A549 (cell line): Measurements from ENCODE around the gene MRPS14. TPM values are rescaled to one million over a fixed set of nuclear protein-coding genes. Genes with fewer than 3 reads are reported as not detected.
A peak's percentile ranks its signal among the peaks of the same experiment; 100 is the strongest.

Experiments
- ATAC-seq, 2 experiments: fragments of 200-7000 bp in 1 of 2; fragments of >200 bp in 1 of 2; cut with Nextera tagmentation in 1 of 2; cut with Tn5 transposase in 1 of 2; 3 replicates each; pipeline versions ENCODE4 v1.8.0 to v1.9.1; 2018 to 2020; ENCODE audit warnings: mild to moderate bottlenecking in 1 of 2, moderate library complexity in 1 of 2
- CTCF ChIA-PET: fragments of 300-600 bp; sonication (Branson Sonifier 250); formaldehyde crosslinking; extraction: SDS; loops from one replicate; lab custom pipeline; 2021; ENCODE audit warnings: antibody characterized with exemption, inconsistent platforms; lab: Yijun Ruan, JAX
- POLR2A ChIA-PET: fragments of 350-600 bp; formaldehyde crosslinking; extraction: SDS; loops from one replicate; lab custom pipeline; 2021; ENCODE audit warnings: antibody characterized with exemption, inconsistent platforms; lab: Yijun Ruan, JAX
- DNase-seq, 2 experiments: peaks; one replicate each; pipeline versions ENCODE4 v3.0.0 to v3.0.0-alpha.2; 2011 to 2016; ENCODE audit warnings: low read depth in 1 of 2, low spot score in 1 of 2
- FAIRE-seq: peaks from 2 replicates; lab custom pipeline; 2011; peaks lifted over from hg19 to GRCh38; lab: Jason Lieb, UNC
- H3K27ac ChIP-seq, 2 experiments: fragments of >200 bp; sonication (Bioruptor Twin); formaldehyde crosslinking; 3 replicates each; pipeline ENCODE4 v1.5.1; 2016 to 2017
- H3K4me1 ChIP-seq: fragments of >200 bp; sonication (Bioruptor Twin); formaldehyde crosslinking; 3 replicates; pipeline ENCODE4 v1.6.1; 2016
- H3K4me2 ChIP-seq: fragments of >200 bp; sonication (Bioruptor Twin); formaldehyde crosslinking; 3 replicates; pipeline ENCODE4 v1.6.1; 2016
- H3K4me3 ChIP-seq: fragments of >200 bp; sonication (Bioruptor Twin); formaldehyde crosslinking; 3 replicates; pipeline ENCODE4 v1.5.1; 2016
- H3K9me3 ChIP-seq: fragments of >200 bp; sonication (Bioruptor Twin); formaldehyde crosslinking; 3 replicates; pipeline ENCODE4 v1.6.1; 2016
- BHLHE40 ChIP-seq: IDR thresholded peaks from 2 replicates; pipeline ENCODE4 v1.6.1; 2012; ENCODE audit warnings: low read depth, low read length, inconsistent platforms
- CHD2 ChIP-seq: fragments of 150-350 bp; IDR thresholded peaks from 2 replicates; pipeline ENCODE4 v1.6.1; 2014; ENCODE audit warnings: low read length; ENCODE audit not compliant: partially characterized antibody
- EHF ChIP-seq: fragments of 250-450 bp; sonication (Bioruptor Pico); IDR thresholded peaks from 2 replicates; pipeline ENCODE4 v1.5.0; 2020; ENCODE audit warnings: mild to moderate bottlenecking
- EHMT2 ChIP-seq: fragments of 200-600 bp; sonication (generic); IDR thresholded peaks from 2 replicates; pipeline ENCODE4 v1.6.1; 2016; ENCODE audit warnings: antibody characterized with exemption, low read depth, mild to moderate bottlenecking, moderate library complexity
- EP300 ChIP-seq, 2 experiments: fragments of >200 bp; sonication (Bioruptor Twin); formaldehyde crosslinking; IDR thresholded peaks; 2 replicates in 1 of 2; 3 replicates in 1 of 2; pipeline ENCODE4 v1.6.1; 2016 to 2017
- ESRRA ChIP-seq: fragments of 150-350 bp; IDR thresholded peaks from 2 replicates; pipeline ENCODE4 v1.6.1; 2014; ENCODE audit warnings: mild to moderate bottlenecking, low read length, borderline replicate concordance
- FOSL2 ChIP-seq, 2 experiments: fragments of 450-650 bp in 1 of 2; fragments of >200 bp in 1 of 2; sonication (Bioruptor Twin) in 1 of 2; formaldehyde crosslinking; IDR thresholded peaks; 2 replicates each; pipeline versions ENCODE4 v1.5.0 to v1.6.1; 2016 to 2020; ENCODE audit warnings: mild to moderate bottlenecking in 1 of 2, moderate library complexity in 1 of 2
- FOXS1 ChIP-seq: fragments of 250-450 bp; sonication (Bioruptor Pico); IDR thresholded peaks from 2 replicates; pipeline ENCODE4 v1.5.0; 2020; ENCODE audit warnings: mild to moderate bottlenecking, moderate library complexity
- HES2 ChIP-seq: fragments of >200 bp; sonication (Bioruptor Twin); formaldehyde crosslinking; IDR thresholded peaks from 2 replicates; pipeline ENCODE4 v1.6.1; 2016
- HEYL ChIP-seq: fragments of 250-450 bp; sonication (Bioruptor Pico); IDR thresholded peaks from 2 replicates; pipeline ENCODE4 v1.8.0; 2021; ENCODE audit warnings: mild to moderate bottlenecking, moderate library complexity
- HOXB5 ChIP-seq: fragments of 250-450 bp; sonication (Bioruptor Pico); IDR thresholded peaks from 2 replicates; pipeline ENCODE4 v1.5.0; 2020; ENCODE audit warnings: mild to moderate bottlenecking, moderate library complexity
- KDM5A ChIP-seq: fragments of 200-600 bp; sonication (generic); IDR thresholded peaks from 2 replicates; pipeline ENCODE4 v1.6.1; 2016; ENCODE audit warnings: antibody characterized with exemption, mild to moderate bottlenecking
- NFE2L2 ChIP-seq: fragments of 150-350 bp; conservative IDR thresholded peaks from 2 replicates; pipeline ENCODE4 v1.6.1; 2014; ENCODE audit warnings: low read length
- NR3C1 ChIP-seq: fragments of >200 bp; sonication (Bioruptor Twin); formaldehyde crosslinking; IDR thresholded peaks from 3 replicates; pipeline ENCODE4 v1.6.1; 2017
- PBX3 ChIP-seq: IDR thresholded peaks from 2 replicates; pipeline ENCODE4 v1.6.1; 2012
- PHF8 ChIP-seq: fragments of 200-600 bp; sonication (generic); IDR thresholded peaks from 2 replicates; pipeline ENCODE4 v1.6.1; 2016; ENCODE audit warnings: low read depth, mild to moderate bottlenecking, antibody characterized with exemption, moderate library complexity, borderline replicate concordance
- POLR2AphosphoS2 ChIP-seq: conservative IDR thresholded peaks from 2 replicates; pipeline ENCODE4 v1.6.1; 2012; ENCODE audit warnings: low read length, improper control_type of control experiment, inconsistent platforms
- RARB ChIP-seq: fragments of 250-450 bp; sonication (Bioruptor Pico); IDR thresholded peaks from 2 replicates; pipeline ENCODE4 v1.8.0; 2021; ENCODE audit warnings: mild to moderate bottlenecking, moderate library complexity
- REST ChIP-seq: fragments of 200-600 bp; sonication (generic); IDR thresholded peaks from 2 replicates; pipeline ENCODE4 v1.6.1; 2016; ENCODE audit warnings: antibody characterized with exemption, mild to moderate bottlenecking, moderate library complexity
- RFX5 ChIP-seq: fragments of 450-650 bp; IDR thresholded peaks from 2 replicates; pipeline ENCODE4 v1.7.1; 2014; ENCODE audit warnings: antibody characterized with exemption, mild to moderate bottlenecking, moderate library complexity
- SMC3 ChIP-seq: fragments of >200 bp; sonication (Bioruptor Twin); formaldehyde crosslinking; IDR thresholded peaks from 3 replicates; pipeline ENCODE4 v1.6.1; 2018; ENCODE audit warnings: inconsistent platforms
- TP53 ChIP-seq: fragments of 250-450 bp; sonication (Bioruptor Pico); IDR thresholded peaks from 2 replicates; pipeline ENCODE4 v1.5.0; 2021; ENCODE audit warnings: mild to moderate bottlenecking, moderate library complexity
- ZC3H11A ChIP-seq: fragments of 450-650 bp; IDR thresholded peaks from 2 replicates; pipeline ENCODE4 v1.6.1; 2014; ENCODE audit warnings: antibody characterized with exemption, mild to moderate bottlenecking
- ZSCAN20 ChIP-seq: fragments of 250-450 bp; sonication (Bioruptor Pico); IDR thresholded peaks from 2 replicates; pipeline ENCODE4 v1.8.0; 2022; ENCODE audit warnings: mild to moderate bottlenecking, moderate library complexity
- WGBS: methylation state at CpG from one replicate; pipeline ENCODE4 v1.1.6; 2017; ENCODE audit errors: missing lambda C conversion rate; 5-methylcytosine and 5-hydroxymethylcytosine counted together
- polyA plus RNA-seq, 4 experiments: library from polyadenylated mRNA; depleted of rRNA in 3 of 4; stranded (reverse); fragments of >200 nt; fragmentation: RNase III in 1 of 4; extraction: RNeasy Plus Mini Kit Qiagen cat#74134 plus additional on column Dnase treatment in 1 of 4; gene quantifications; 2 replicates in 3 of 4; 3 replicates in 1 of 4; pipeline ENCODE4 v1.2.3, GENCODE V29; 2011 to 2017

Gene MRPS14
- polyA plus RNA-seq, 2 of the 4 experiments (the other 2 are of a cell fraction): 19.5 to 40.9 TPM

GRCh38 chr1:174971466-174971865 is 51.8 kb downstream of the MRPS14 start:
- TF ChIP-seq HOXB5 (CRISPR knock-in tag) (no peak), PBX3 (no peak), FOXS1 (CRISPR knock-in tag) (no peak), REST (no peak), HEYL (CRISPR knock-in tag) (no peak), EHF (CRISPR knock-in tag) (no peak), ESRRA (no peak), EP300 (IDR thresholded peaks at IDR 0.05) (no peak), NFE2L2 (no peak), FOSL2 (IDR thresholded peaks at IDR 0.05) (no peak), FOSL2 (CRISPR knock-in tag; IDR thresholded peaks at IDR 0.05) (no peak), HES2 (no peak), ZC3H11A (no peak), PHF8 (no peak)
- Histone ChIP-seq H3K4me2 (no peak overlapping the region), H3K9me3 (no peaks in the 10 kb centered on the region), H3K27ac (no peak overlapping the region), H3K4me3 (no peak overlapping the region), H3K4me1 (peaks cover 14% of the 10 kb centered on the region)
- ChIA-PET CTCF (interaction anchor here (0.7 to 1.1 kb wide), 2 partner anchors 9 to 15 kb away, joined by 3 to 4 read pairs; no protein-coding TSS in a partner anchor), POLR2A (interaction anchor here (1.1 kb wide), 1 partner anchor 28 kb away, joined by 6 read pairs; the partner anchor contains the start of gene CACYBP)
- no peak for FAIRE-seq
- ATAC-seq: no peak
- DNase-seq: no peak

GRCh38 chr1:174969977-174970376 is 53.2 kb downstream of the MRPS14 start:
- POLR2A ChIA-PET: no interaction called here
- WGBS: 96% methylated on average over 1 of the region's 1 CpG

GRCh38 chr1:174968750-174969244 is 54.4 kb downstream of the MRPS14 start:
- peak overlapping the region; percentile 35; the same call in 1 of the 3 replicates for H3K4me2 ChIP-seq
- WGBS: 58% methylated on average over 5 of the region's 5 CpGs
- DNase-seq: no peak
- H3K27ac ChIP-seq: no peak overlapping the region
- no peak overlapping the region for H3K4me3 ChIP-seq
- ChIA-PET CTCF (interaction anchor here (0.9 to 1.2 kb wide), 2 partner anchors 14 to 186 kb away, joined by 4 read pairs; no protein-coding TSS in a partner anchor), POLR2A (no interaction called here)
- no peak for ATAC-seq
- FAIRE-seq: no peak
- peaks cover 10% of the 10 kb centered on the region; the same call in 1 of the 3 replicates for H3K4me1 ChIP-seq
- TF ChIP-seq RARB (CRISPR knock-in tag) (no peak), SMC3 (no peak), KDM5A (no peak), TP53 (CRISPR knock-in tag) (no peak), RFX5 (no peak), EHMT2 (no peak), ZSCAN20 (CRISPR knock-in tag) (no peak)
- H3K9me3 ChIP-seq: no peaks in the 10 kb centered on the region

More at GRCh38 chr1:174969977-174970376, 53.2 kb downstream of the MRPS14 start:
- Histone ChIP-seq H3K4me2 (no peak overlapping the region), H3K4me1 (peaks cover 10% of the 10 kb centered on the region; the same call in 1 of the 3 replicates), H3K9me3 (no peaks in the 10 kb centered on the region), H3K27ac (no peak overlapping the region), H3K4me3 (no peak overlapping the region)
- ATAC-seq: no peak
- DNase-seq: no peak
- CTCF ChIA-PET: interaction anchor here (0.6 kb wide), 1 partner anchor 79 kb away, joined by 3 read pairs; no protein-coding TSS in a partner anchor
- FAIRE-seq: no peak
- TF ChIP-seq NR3C1 (no peak), CHD2 (no peak), BHLHE40 (no peak), TP53 (CRISPR knock-in tag) (no peak), POLR2AphosphoS2 (no peak)
